CD4-positive, alpha-beta T cell (primary cell): Measurements from ENCODE around the gene PGM3. TPM values are rescaled to one million over a fixed set of nuclear protein-coding genes. Genes with fewer than 3 reads are reported as not detected.
"Not testable (repeated sequence)": the region's sequence is repeated elsewhere in the genome, so short reads cannot be mapped to it uniquely, and the experiment has no call there.

Experiments
- ATAC-seq: fragments of 200-7000 bp; cut with Tn5 transposase; one replicate; pipeline ENCODE4 v1.10.0; 2022; ENCODE audit warnings: mild to moderate bottlenecking; ENCODE audit not compliant: poor library complexity
- CTCF ChIA-PET: fragments of 350-600 bp; sonication (Branson Sonifier 250); formaldehyde crosslinking; loops from one replicate; lab custom pipeline; 2021; ENCODE audit warnings: antibody characterized with exemption, inconsistent platforms; lab: Charles Lee
- POLR2A ChIA-PET: fragments of 350-600 bp; sonication (Branson Sonifier 250); formaldehyde crosslinking; loops from one replicate; lab custom pipeline; 2021; ENCODE audit warnings: antibody characterized with exemption, inconsistent platforms; lab: Charles Lee
- DNase-seq, 14 experiments: peaks; one replicate each; pipeline ENCODE4 v3.0.0-alpha.2; 2013 to 2020; ENCODE audit warnings: mixed read lengths in 2 of 14
- H3K27ac ChIP-seq, 2 donors: one replicate each; pipeline versions ENCODE4 v1.5.1 to v1.7.0; 2013; ENCODE audit warnings: low read length in 2 of 2, low read depth in 1 of 2, mild to moderate bottlenecking in 1 of 2
- H3K27me3 ChIP-seq, 2 experiments: 1 replicate in 1 of 2; 2 replicates in 1 of 2; pipeline versions ENCODE4 v1.6.1 to v1.7.0; 2013; ENCODE audit warnings: low read length in 2 of 2, control low read depth in 1 of 2, mild to moderate bottlenecking in 1 of 2, moderate library complexity in 1 of 2; ENCODE audit not compliant: insufficient read depth in 2 of 2, control insufficient read depth in 1 of 2
- H3K36me3 ChIP-seq: one replicate; pipeline ENCODE4 v1.6.1; 2013; ENCODE audit warnings: low read length, control low read depth; ENCODE audit not compliant: insufficient read depth
- H3K4me1 ChIP-seq: one replicate; pipeline ENCODE4 v1.6.1; 2013; ENCODE audit warnings: low read length, control low read depth; ENCODE audit not compliant: insufficient read depth
- H3K4me3 ChIP-seq: one replicate; pipeline ENCODE4 v1.5.1; 2013; ENCODE audit warnings: mild to moderate bottlenecking, low read length, moderate library complexity
- H3K9me3 ChIP-seq, 2 experiments: 1 replicate in 1 of 2; 2 replicates in 1 of 2; pipeline versions ENCODE4 v1.6.1 to v1.7.0; 2013; ENCODE audit warnings: low read length in 2 of 2, mild to moderate bottlenecking in 2 of 2, control low read depth in 1 of 2, moderate library complexity in 1 of 2; ENCODE audit not compliant: control insufficient read depth in 1 of 2, insufficient read depth in 1 of 2
- H3K27ac Mint-ChIP-seq: one replicate; pipeline ENCODE4 v1.8.0; 2020; ENCODE audit warnings: mixed read lengths
- H3K27me3 Mint-ChIP-seq: one replicate; pipeline ENCODE4 v1.8.0; 2021; ENCODE audit warnings: mixed read lengths
- H3K36me3 Mint-ChIP-seq: one replicate; pipeline ENCODE4 v1.8.0; 2021; ENCODE audit warnings: low read depth, mixed read lengths
- H3K4me1 Mint-ChIP-seq: one replicate; pipeline ENCODE4 v1.8.0; 2021; ENCODE audit warnings: low read depth, mixed read lengths
- H3K4me3 Mint-ChIP-seq: one replicate; pipeline ENCODE4 v1.8.0; 2020; ENCODE audit warnings: mild to moderate bottlenecking, mixed read lengths
- H3K9me3 Mint-ChIP-seq: one replicate; pipeline ENCODE4 v1.8.0; 2020; ENCODE audit warnings: mixed read lengths
- intact Hi-C, 2 experiments: fragments of 100-400 bp; cut with DNase I in 1 of 2; cut with micrococcal nuclease in 1 of 2; formaldehyde crosslinking; loops; one replicate each; pipeline versions ENCODE4 v1.15.1 to v1.9.0; 2023 to 2025; cut with DNase I, micrococcal nuclease
- total RNA-seq, 174 experiments: library from RNA in 2 of 174; stranded (reverse) in 2 of 174; gene quantifications; one replicate each; pipeline ENCODE4 v1.2.3 and lab custom pipeline; 2021 to 2026
- TF ChIP-seq, protein P1 (sequence below): fragments of 200-600 bp; IDR thresholded peaks from one replicate; pipeline ENCODE4 v1.8.0; 2022; ENCODE audit warnings: antibody characterized with exemption, mild to moderate bottlenecking

Gene PGM3
- total RNA-seq, 2 experiments from 2014 or later: 22.6 to 25.3 TPM

- ATAC-seq: no peak
- TF ChIP-seq, protein P1, sequence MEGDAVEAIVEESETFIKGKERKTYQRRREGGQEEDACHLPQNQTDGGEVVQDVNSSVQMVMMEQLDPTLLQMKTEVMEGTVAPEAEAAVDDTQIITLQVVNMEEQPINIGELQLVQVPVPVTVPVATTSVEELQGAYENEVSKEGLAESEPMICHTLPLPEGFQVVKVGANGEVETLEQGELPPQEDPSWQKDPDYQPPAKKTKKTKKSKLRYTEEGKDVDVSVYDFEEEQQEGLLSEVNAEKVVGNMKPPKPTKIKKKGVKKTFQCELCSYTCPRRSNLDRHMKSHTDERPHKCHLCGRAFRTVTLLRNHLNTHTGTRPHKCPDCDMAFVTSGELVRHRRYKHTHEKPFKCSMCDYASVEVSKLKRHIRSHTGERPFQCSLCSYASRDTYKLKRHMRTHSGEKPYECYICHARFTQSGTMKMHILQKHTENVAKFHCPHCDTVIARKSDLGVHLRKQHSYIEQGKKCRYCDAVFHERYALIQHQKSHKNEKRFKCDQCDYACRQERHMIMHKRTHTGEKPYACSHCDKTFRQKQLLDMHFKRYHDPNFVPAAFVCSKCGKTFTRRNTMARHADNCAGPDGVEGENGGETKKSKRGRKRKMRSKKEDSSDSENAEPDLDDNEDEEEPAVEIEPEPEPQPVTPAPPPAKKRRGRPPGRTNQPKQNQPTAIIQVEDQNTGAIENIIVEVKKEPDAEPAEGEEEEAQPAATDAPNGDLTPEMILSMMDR: no peak
- CTCF ChIA-PET: no interaction called here
- Mint-ChIP-seq H3K27ac (no peak overlapping the region), H3K36me3 (peaks cover 13% of the 10 kb centered on the region), H3K4me1 (peaks cover 15% of the 10 kb centered on the region), H3K4me3 (no peak overlapping the region), H3K27me3 (no peaks in the 10 kb centered on the region), H3K9me3 (no peaks in the 10 kb centered on the region)
- no peaks in the 10 kb centered on the region for H3K9me3 ChIP-seq
- H3K4me3 ChIP-seq: no peak overlapping the region
- intact Hi-C loops: loop anchor here (10.0 kb wide), 1 partner anchor 1026 kb away; the partner anchor contains the start of gene CEP162 (in 2 of the 2)
- no peaks in the 10 kb centered on the region for H3K27me3 ChIP-seq
- POLR2A ChIA-PET: interaction anchor here (1.3 kb wide), 1 partner anchor 131 kb away, joined by 3 read pairs; the partner anchor contains the start of gene DOP1A
- DNase-seq: no peak
- H3K36me3 ChIP-seq: no peaks in the 10 kb centered on the region
- H3K4me1 ChIP-seq: peaks cover 9% of the 10 kb centered on the region
- H3K27ac ChIP-seq: no peak overlapping the region
Measured at GRCh38 chr6:83198486-83199172, 5.6 kb upstream of the PGM3 start.

- DNase-seq: peak in 9 of 14 experiments; percentile 2 to 45 (median 9)
- ChIA-PET POLR2A (interaction anchor here (0.8 to 2.0 kb wide), 6 partner anchors 10 to 128 kb away, joined by 3 to 6 read pairs (median 5); partner anchors contain the start of genes DOP1A and UBE3D), CTCF (interaction anchor here (1.3 to 2.0 kb wide), 2 partner anchors 21 to 127 kb away, joined by 3 to 10 read pairs; partner anchors contain the start of gene DOP1A)
- Histone ChIP-seq H3K27ac (peak overlapping the region in 1 of 2 donors; percentile 70), H3K4me3 (peak overlapping the region; percentile 88), H3K4me1 (peaks cover 17% of the 10 kb centered on the region), H3K27me3 (no peaks in the 10 kb centered on the region), H3K9me3 (no peaks in the 10 kb centered on the region), H3K36me3 (no peaks in the 10 kb centered on the region)
- ATAC-seq: peak; percentile 6
- H3K27me3 Mint-ChIP-seq: no peaks in the 10 kb centered on the region
- peak overlapping the region; percentile 94 for H3K27ac Mint-ChIP-seq
- H3K36me3 Mint-ChIP-seq: peaks cover 34% of the 10 kb centered on the region
- peak overlapping the region; percentile 80 for H3K4me3 Mint-ChIP-seq
- H3K9me3 Mint-ChIP-seq: no peaks in the 10 kb centered on the region
- intact Hi-C loops: loop anchor here (2.0 to 10.0 kb wide), 5 partner anchors 123 to 1031 kb away; partner anchors contain the start of genes CEP162 (in 2 of the 2), CYB5R4 (in 1 of the 2), DOP1A (in 1 of the 2) and IBTK (in 1 of the 2)
- peaks cover 53% of the 10 kb centered on the region for H3K4me1 Mint-ChIP-seq
- TF ChIP-seq, protein P1: no peak
Measured at GRCh38 chr6:83193747-83194566, 892 bp upstream of the PGM3 start.

DNA sequence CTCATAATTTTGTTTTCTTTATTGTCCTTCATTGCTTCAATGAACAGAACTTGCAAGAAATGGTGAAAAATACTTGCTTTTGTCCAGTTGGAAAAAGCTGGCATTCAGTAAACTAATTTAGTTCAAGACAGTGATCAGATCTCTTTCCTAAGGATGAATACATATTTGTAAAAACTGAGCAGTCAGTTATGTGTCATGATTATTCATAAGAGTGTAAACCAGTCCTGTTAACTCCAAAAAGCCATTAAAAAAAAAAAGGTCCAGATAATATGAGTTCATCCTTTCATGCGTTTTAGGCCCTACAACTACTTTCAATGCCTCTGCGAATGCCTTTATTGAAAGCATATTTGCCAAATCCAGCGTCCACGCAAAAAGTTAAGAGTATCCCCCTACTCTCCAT is 609 bp downstream of the PGM3 start:
- DNase-seq (no peak), ATAC-seq (no peak)
- H3K27ac ChIP-seq: peak overlapping the region in 1 of 2 donors; percentile 70
- Mint-ChIP-seq H3K27me3 (no peaks in the 10 kb centered on the region), H3K36me3 (peaks cover 47% of the 10 kb centered on the region), H3K9me3 (no peaks in the 10 kb centered on the region), H3K4me3 (peak overlapping the region; percentile 97), H3K27ac (peak overlapping the region; percentile 94), H3K4me1 (peaks cover 54% of the 10 kb centered on the region)
- ChIA-PET POLR2A (interaction anchor here (1.0 to 2.0 kb wide), 3 partner anchors 9 to 127 kb away, joined by 3 to 6 read pairs (median 3); partner anchors contain the start of gene UBE3D), CTCF (interaction anchor here (0.7 to 1.2 kb wide), 2 partner anchors 126 to 667 kb away, joined by 3 to 4 read pairs; no protein-coding TSS in a partner anchor)
- H3K4me1 ChIP-seq: peaks cover 17% of the 10 kb centered on the region
- peak overlapping the region; percentile 88 for H3K4me3 ChIP-seq
- no peaks in the 10 kb centered on the region for H3K9me3 ChIP-seq
- TF ChIP-seq, protein P1: no peak
- intact Hi-C loops: loop anchor here (2.0 to 10.0 kb wide), 4 partner anchors 126 to 1032 kb away; partner anchors contain the start of genes CEP162 (in 2 of the 2), CYB5R4 (in 1 of the 2), DOP1A (in 1 of the 2) and IBTK (in 1 of the 2)
- H3K27me3 ChIP-seq: no peaks in the 10 kb centered on the region
- peaks cover 11% of the 10 kb centered on the region for H3K36me3 ChIP-seq

DNA sequence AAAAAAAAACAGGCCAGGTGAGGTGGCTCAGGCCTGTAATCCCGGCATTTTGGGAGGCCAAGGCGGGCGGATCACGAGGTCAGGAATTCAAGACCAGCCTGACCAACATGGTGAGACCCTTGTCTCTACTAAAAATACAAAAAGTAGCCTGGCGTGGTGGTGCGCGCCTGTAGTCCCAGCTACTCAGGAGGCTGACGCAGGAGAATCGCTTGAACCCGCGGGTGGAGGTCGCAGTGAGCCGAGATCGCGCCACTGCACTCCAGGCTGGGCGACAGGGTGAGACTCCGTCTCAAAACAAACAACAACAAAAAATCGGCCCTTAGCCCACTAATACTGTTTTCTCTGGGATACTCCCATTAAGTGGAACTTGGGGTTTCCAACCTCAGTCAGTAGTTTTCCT is 1.1 kb downstream of the PGM3 start:
- intact Hi-C loops: loop anchor here (2.0 to 10.0 kb wide), 4 partner anchors 125 to 1033 kb away; partner anchors contain the start of genes CEP162 (in 2 of the 2), CYB5R4 (in 1 of the 2), DOP1A (in 1 of the 2) and IBTK (in 1 of the 2)
- not testable (repeated sequence) for H3K9me3 Mint-ChIP-seq, ATAC-seq, H3K27ac ChIP-seq, H3K27me3 ChIP-seq, H3K27me3 Mint-ChIP-seq, H3K9me3 ChIP-seq, DNase-seq
- Mint-ChIP-seq H3K27ac (peak overlapping the region; percentile 94), H3K4me3 (peak overlapping the region; percentile 97), H3K4me1 (peaks cover 54% of the 10 kb centered on the region), H3K36me3 (peaks cover 48% of the 10 kb centered on the region)
- Histone ChIP-seq H3K36me3 (peaks cover 11% of the 10 kb centered on the region), H3K4me3 (peak overlapping the region; percentile 88), H3K4me1 (peaks cover 17% of the 10 kb centered on the region)
- ChIA-PET CTCF (interaction anchor here (0.7 kb wide), 1 partner anchor 668 kb away, joined by 3 read pairs; no protein-coding TSS in a partner anchor), POLR2A (interaction anchor here (1.0 to 1.6 kb wide), 2 partner anchors 9 to 23 kb away, joined by 3 read pairs; no protein-coding TSS in a partner anchor)
